Sigmoid colon (tissue), 7 donors: Measurements from ENCODE around the gene KRTAP12-2. TPM values are rescaled to one million over a fixed set of nuclear protein-coding genes. Genes with fewer than 3 reads are reported as not detected.

ENCODE experiments used
- DNase-seq: peaks from one replicate; pipeline ENCODE4 v3.0.0-alpha.2; 2019
- H3K27ac ChIP-seq, 4 donors: fragments of 200-600 bp; sonication (generic); one replicate each; pipeline ENCODE4 v1.5.1; 2016 to 2019; ENCODE audit warnings: mild to moderate bottlenecking in 1 of 4
- H3K27me3 ChIP-seq, 3 donors: fragments of 200-600 bp; sonication (generic); one replicate each; pipeline ENCODE4 v1.5.1; 2019; ENCODE audit warnings: mild to moderate bottlenecking in 1 of 3
- H3K36me3 ChIP-seq, 4 donors: fragments of 200-600 bp; sonication (generic); one replicate each; pipeline ENCODE4 v1.5.1; 2016 to 2019
- H3K4me1 ChIP-seq, 4 donors: fragments of 200-600 bp; sonication (generic); one replicate each; pipeline ENCODE4 v1.5.1; 2017 to 2019
- H3K4me3 ChIP-seq, 4 donors: fragments of 200-600 bp; sonication (generic); one replicate each; pipeline ENCODE4 v1.5.1; 2017 to 2019; ENCODE audit warnings: mild to moderate bottlenecking in 2 of 4, moderate library complexity in 1 of 4
- H3K9me3 ChIP-seq, 4 donors: fragments of 200-600 bp in 3 of 4; sonication (generic) in 3 of 4; one replicate each; pipeline versions ENCODE4 v1.5.1 to v1.6.1; 2013 to 2019
- EP300 ChIP-seq, 4 donors: sonication (generic); formaldehyde crosslinking; IDR thresholded peaks; one replicate each; pipeline ENCODE4 v1.6.1; 2017; ENCODE audit warnings: antibody characterized with exemption in 4 of 4
- POLR2A ChIP-seq, 2 donors: fragments of 450-650 bp; IDR thresholded peaks; one replicate each; pipeline ENCODE4 v1.6.1; 2016; ENCODE audit warnings: antibody characterized with exemption in 2 of 2, mild to moderate bottlenecking in 2 of 2, moderate library complexity in 2 of 2
- POLR2AphosphoS5 ChIP-seq, 4 donors: sonication (generic); formaldehyde crosslinking; IDR thresholded peaks; one replicate each; pipeline ENCODE4 v1.6.1; 2017; ENCODE audit warnings: antibody characterized with exemption in 4 of 4
- WGBS, 2 donors: extraction: QIAGEN DNeasy Blood & Tissue Kit; methylation state at CpG; one replicate each; pipeline ENCODE4 v1.1.7; 2013; 5-methylcytosine and 5-hydroxymethylcytosine counted together
- intact Hi-C: fragments of 100-400 bp; cut with DNase I; formaldehyde crosslinking; loops from one replicate; pipeline ENCODE4 v1.15.1; 2023
- polyA plus RNA-seq, 3 donors: library from polyadenylated mRNA; stranded (reverse); fragments of 200-250 nt; gene quantifications; one replicate each; pipeline ENCODE4 v1.2.3, GENCODE V29; 2013
- total RNA-seq, 4 donors: library from RNA; depleted of rRNA; stranded (reverse); fragments of >200 nt; gene quantifications; one replicate each; pipeline ENCODE4 v1.1.0, GENCODE V29; 2016
- TF ChIP-seq, protein P1 (sequence below), 4 experiments: fragments of 450-650 bp in 3 of 4; fragments of 200-600 bp in 1 of 4; IDR thresholded peaks; one replicate each; pipeline ENCODE4 v1.5.1; 2016 to 2019; ENCODE audit warnings: antibody characterized with exemption in 4 of 4, mild to moderate bottlenecking in 3 of 4, moderate library complexity in 2 of 4
- donor health status: healthy with polysubstance abuse.
- donor health status: Bipolar disorder and iron deficiency.
- donor health status: healthy.

Gene KRTAP12-2
- total and polyA plus RNA-seq, 7 donors = not detected

GRCh38 chr21:44709426-44710293, 42.9 kb upstream of the KRTAP12-2 start:
- Histone ChIP-seq H3K36me3 (no peaks in the 10 kb centered on the region), H3K27me3 (peaks cover 44 to 89% (median 81%) of the 10 kb centered on the region in 3 donors), H3K4me3 (no peak overlapping the region), H3K4me1 (peaks cover 0 to 17% (median 8%) of the 10 kb centered on the region in 4 donors), H3K27ac (no peak overlapping the region), H3K9me3 (no peaks in the 10 kb centered on the region)
- 5 to 10% methylated on average over 45 of the region's 45 CpGs for WGBS, 2 donors
- TF ChIP-seq EP300 (IDR thresholded peaks at IDR 0.05) = no peak
- TF ChIP-seq POLR2AphosphoS5 (IDR thresholded peaks at IDR 0.05) = no peak
- no peak for TF ChIP-seq POLR2A (IDR thresholded peaks at IDR 0.05)
- TF ChIP-seq, protein P1, sequence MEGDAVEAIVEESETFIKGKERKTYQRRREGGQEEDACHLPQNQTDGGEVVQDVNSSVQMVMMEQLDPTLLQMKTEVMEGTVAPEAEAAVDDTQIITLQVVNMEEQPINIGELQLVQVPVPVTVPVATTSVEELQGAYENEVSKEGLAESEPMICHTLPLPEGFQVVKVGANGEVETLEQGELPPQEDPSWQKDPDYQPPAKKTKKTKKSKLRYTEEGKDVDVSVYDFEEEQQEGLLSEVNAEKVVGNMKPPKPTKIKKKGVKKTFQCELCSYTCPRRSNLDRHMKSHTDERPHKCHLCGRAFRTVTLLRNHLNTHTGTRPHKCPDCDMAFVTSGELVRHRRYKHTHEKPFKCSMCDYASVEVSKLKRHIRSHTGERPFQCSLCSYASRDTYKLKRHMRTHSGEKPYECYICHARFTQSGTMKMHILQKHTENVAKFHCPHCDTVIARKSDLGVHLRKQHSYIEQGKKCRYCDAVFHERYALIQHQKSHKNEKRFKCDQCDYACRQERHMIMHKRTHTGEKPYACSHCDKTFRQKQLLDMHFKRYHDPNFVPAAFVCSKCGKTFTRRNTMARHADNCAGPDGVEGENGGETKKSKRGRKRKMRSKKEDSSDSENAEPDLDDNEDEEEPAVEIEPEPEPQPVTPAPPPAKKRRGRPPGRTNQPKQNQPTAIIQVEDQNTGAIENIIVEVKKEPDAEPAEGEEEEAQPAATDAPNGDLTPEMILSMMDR (IDR thresholded peaks at IDR 0.05) = no peak
- intact Hi-C loops = no loop called here
- no peak for DNase-seq

DNA sequence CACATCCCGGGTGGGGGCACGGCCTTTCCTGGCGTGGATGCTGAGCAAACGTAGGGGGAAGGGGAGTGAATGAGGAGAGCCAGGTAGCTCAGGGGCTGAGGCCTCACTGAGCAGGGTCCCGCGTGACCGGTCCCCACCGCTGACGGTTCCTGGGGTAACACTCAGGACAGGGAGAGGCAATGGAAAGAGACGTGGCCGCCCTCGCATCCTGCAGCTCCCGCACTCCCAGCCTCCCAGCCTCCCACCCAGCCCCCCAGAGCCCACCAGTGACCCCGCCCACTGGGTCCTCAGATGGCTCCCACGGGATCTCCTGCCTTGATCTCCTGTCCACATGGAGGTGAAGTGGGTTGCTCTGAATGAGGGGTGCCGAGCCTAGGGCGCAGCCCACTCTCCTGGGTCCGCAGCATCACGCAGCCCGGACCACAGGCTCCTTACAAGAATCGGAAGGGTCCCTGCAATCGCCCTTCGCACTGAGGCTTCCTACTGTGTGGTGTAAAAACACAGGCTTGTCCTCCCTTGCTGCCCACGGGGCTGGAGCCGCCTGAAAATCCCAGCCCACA, 42.2 kb upstream of the KRTAP12-2 start:
- WGBS, 2 donors = 6 to 12% methylated on average over 25 of the region's 25 CpGs
- intact Hi-C loops = no loop called here
- H3K27ac ChIP-seq = no peak overlapping the region
- H3K27me3 ChIP-seq = peaks cover 44 to 90% (median 86%) of the 10 kb centered on the region in 3 donors
- no peak overlapping the region for H3K4me3 ChIP-seq
- no peaks in the 10 kb centered on the region for H3K36me3 ChIP-seq
- H3K9me3 ChIP-seq = no peaks in the 10 kb centered on the region
- TF ChIP-seq POLR2AphosphoS5 (IDR thresholded peaks at IDR 0.05) = no peak
- TF ChIP-seq POLR2A (IDR thresholded peaks at IDR 0.05) = no peak
- no peak for TF ChIP-seq EP300 (IDR thresholded peaks at IDR 0.05)
- TF ChIP-seq, protein P1 (IDR thresholded peaks at IDR 0.05) = no peak
- peaks cover 0 to 17% (median 8%) of the 10 kb centered on the region in 4 donors for H3K4me1 ChIP-seq
- DNase-seq = no peak

- Histone ChIP-seq H3K27ac (no peak overlapping the region), H3K36me3 (no peaks in the 10 kb centered on the region), H3K4me1 (peaks cover 0 to 17% (median 8%) of the 10 kb centered on the region in 4 donors), H3K9me3 (no peaks in the 10 kb centered on the region), H3K27me3 (peaks cover 44 to 90% (median 86%) of the 10 kb centered on the region in 3 donors), H3K4me3 (no peak overlapping the region)
- intact Hi-C loops = no loop called here
- WGBS, 2 donors = 4 to 6% methylated on average over 13 of the region's 13 CpGs
- TF ChIP-seq EP300 (IDR thresholded peaks at IDR 0.05) = no peak
- no peak for TF ChIP-seq POLR2AphosphoS5 (IDR thresholded peaks at IDR 0.05)
- no peak for TF ChIP-seq POLR2A (IDR thresholded peaks at IDR 0.05)
- TF ChIP-seq, protein P1 (IDR thresholded peaks at IDR 0.05) = no peak
- DNase-seq = no peak
Measured at GRCh38 chr21:44708213-44708865, 41.6 kb upstream of the KRTAP12-2 start.

- TF ChIP-seq, protein P1 (IDR thresholded peaks at IDR 0.05) = no peak
- TF ChIP-seq POLR2AphosphoS5 (IDR thresholded peaks at IDR 0.05) (no peak), EP300 (IDR thresholded peaks at IDR 0.05) (no peak), POLR2A (IDR thresholded peaks at IDR 0.05) (no peak)
- Histone ChIP-seq H3K27me3 (peaks cover 38 to 90% (median 79%) of the 10 kb centered on the region in 3 donors), H3K36me3 (no peaks in the 10 kb centered on the region), H3K4me3 (no peak overlapping the region), H3K27ac (no peak overlapping the region), H3K9me3 (no peaks in the 10 kb centered on the region), H3K4me1 (peaks cover 0 to 17% (median 8%) of the 10 kb centered on the region in 4 donors)
- 9 to 26% methylated on average over 46 of the region's 46 CpGs for WGBS, 2 donors
- DNase-seq = no peak
- intact Hi-C loops = no loop called here
Measured at GRCh38 chr21:44706706-44707581, 40.2 kb upstream of the KRTAP12-2 start.
